Naive B cell (primary cell): ENCODE results near the gene GPR35. TPM values are rescaled to one million over a fixed set of nuclear protein-coding genes. Genes with fewer than 3 reads are reported as not detected.

ENCODE experiments used
- ATAC-seq, 2 donors: fragments of 150-1000 bp; cut with Tn5 transposase; 2 replicates each; pipeline ENCODE4 v1.10.0; 2021; ENCODE audit warnings: low read depth in 2 of 2, mild to moderate bottlenecking in 2 of 2, moderate library complexity in 2 of 2
- DNase-seq: peaks from one replicate; pipeline ENCODE4 v3.0.0; 2022
- H3K27ac Mint-ChIP-seq, 6 donors: one replicate each; pipeline ENCODE4 v1.8.0; 2020 to 2022; ENCODE audit warnings: mild to moderate bottlenecking in 6 of 6, mixed read lengths in 6 of 6, moderate library complexity in 5 of 6, inconsistent platforms in 2 of 6
- H3K27me3 Mint-ChIP-seq, 3 donors: one replicate each; pipeline ENCODE4 v1.8.0; 2021 to 2022; ENCODE audit warnings: mixed read lengths in 3 of 3, mild to moderate bottlenecking in 1 of 3
- H3K36me3 Mint-ChIP-seq, 2 donors: one replicate each; pipeline ENCODE4 v1.8.0; 2020 to 2022; ENCODE audit warnings: mixed read lengths in 2 of 2, inconsistent platforms in 1 of 2, mild to moderate bottlenecking in 1 of 2
- H3K4me1 Mint-ChIP-seq, 3 donors: one replicate each; pipeline ENCODE4 v1.8.0; 2020 to 2022; ENCODE audit warnings: mixed read lengths in 3 of 3, inconsistent platforms in 1 of 3, mild to moderate bottlenecking in 1 of 3, moderate library complexity in 1 of 3
- H3K4me3 Mint-ChIP-seq, 8 donors: one replicate each; pipeline ENCODE4 v1.8.0; 2020 to 2022; ENCODE audit warnings: mild to moderate bottlenecking in 8 of 8, mixed read lengths in 8 of 8, moderate library complexity in 8 of 8, inconsistent platforms in 2 of 8
- H3K9me3 Mint-ChIP-seq, 7 donors: one replicate each; pipeline ENCODE4 v1.8.0; 2020 to 2022; ENCODE audit warnings: mixed read lengths in 7 of 7, mild to moderate bottlenecking in 5 of 7, inconsistent platforms in 2 of 7, moderate library complexity in 1 of 7
- polyA plus RNA-seq, 6 donors: library from polyadenylated mRNA; unstranded; fragments of 300-500 nt; fragmentation: Illumina TruSeq; gene quantifications; one replicate each; pipeline ENCODE4 v1.2.3, GENCODE V29; 2021; ENCODE audit warnings: low read depth in 6 of 6

The GPR35 gene
- polyA plus RNA-seq, 6 donors from 2014 or later, result 0.54 to 2.9 (median 0.82) TPM; not detected in 1

DNA sequence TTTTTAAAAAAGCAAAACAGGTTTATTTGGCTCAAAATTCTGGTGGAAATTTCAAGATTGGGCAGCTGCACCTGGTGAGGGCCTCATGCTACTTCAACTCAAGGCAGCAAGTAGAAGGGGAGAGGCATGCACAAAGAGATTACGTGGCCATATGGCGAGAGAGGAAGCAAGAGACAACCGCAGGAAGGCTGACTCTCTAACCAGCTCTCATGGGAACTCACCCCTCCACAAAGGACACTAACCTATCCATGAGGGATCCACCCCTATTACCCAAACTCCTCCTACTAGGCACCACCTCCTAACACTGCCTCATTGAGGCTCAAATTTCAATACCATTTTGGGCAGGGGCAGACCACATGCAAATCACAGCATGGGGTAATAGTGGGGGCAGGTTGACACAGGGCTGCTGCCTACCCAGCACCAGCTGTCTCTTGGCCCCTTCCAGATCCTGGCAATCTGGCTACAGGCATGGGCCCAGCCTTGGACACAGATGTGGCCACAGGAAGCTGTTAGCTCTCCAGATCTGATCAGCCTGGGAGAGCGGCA lies 40.7 kb upstream of the GPR35 start:
- Mint-ChIP-seq H3K4me1 (peaks cover 63 to 77% (median 73%) of the 10 kb centered on the region in 3 donors), H3K27me3 (no peaks in the 10 kb centered on the region), H3K9me3 (peaks cover 0 to 5% (median 0%) of the 10 kb centered on the region in 7 donors), H3K36me3 (peaks cover 0 to 18% of the 10 kb centered on the region in 2 donors), H3K27ac (peak overlapping the region in 4 of 6 donors; percentile 85 to 99 (median 96)), H3K4me3 (peak overlapping the region; percentile 92 to 99 (median 95))
- peak in 1 of 2 donors; percentile 5 for ATAC-seq
- DNase-seq, result peak; percentile 29

DNA sequence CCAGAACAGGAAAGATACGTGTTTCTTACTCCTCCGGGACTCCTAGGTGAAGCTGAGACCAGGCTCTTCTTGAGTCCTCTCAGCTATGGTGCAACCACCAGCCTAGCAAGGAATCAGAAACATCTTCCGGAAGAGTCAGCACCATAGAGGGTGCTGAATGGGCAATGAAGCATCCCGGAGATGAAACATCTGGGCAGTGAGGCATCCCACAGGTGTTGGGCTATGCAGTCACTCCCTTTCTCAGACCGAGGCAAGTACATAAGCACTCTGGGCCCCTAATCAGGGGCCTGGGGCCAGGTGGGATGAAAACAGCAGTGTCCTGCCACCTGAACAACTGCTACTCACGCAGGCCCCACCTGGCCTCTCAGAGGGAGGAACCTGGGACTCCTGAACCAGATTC lies 40.2 kb upstream of the GPR35 start:
- ATAC-seq (peak in 1 of 2 donors; percentile 17), DNase-seq (peak; percentile 32)
- Mint-ChIP-seq H3K4me1 (peaks cover 57 to 71% (median 68%) of the 10 kb centered on the region in 3 donors), H3K4me3 (peak overlapping the region; percentile 92 to 99 (median 95)), H3K27ac (peak overlapping the region in 5 of 6 donors; percentile 93 to 99 (median 99)), H3K9me3 (peaks cover 0 to 5% (median 0%) of the 10 kb centered on the region in 7 donors), H3K27me3 (no peaks in the 10 kb centered on the region), H3K36me3 (peaks cover 0 to 16% of the 10 kb centered on the region in 2 donors)

DNA sequence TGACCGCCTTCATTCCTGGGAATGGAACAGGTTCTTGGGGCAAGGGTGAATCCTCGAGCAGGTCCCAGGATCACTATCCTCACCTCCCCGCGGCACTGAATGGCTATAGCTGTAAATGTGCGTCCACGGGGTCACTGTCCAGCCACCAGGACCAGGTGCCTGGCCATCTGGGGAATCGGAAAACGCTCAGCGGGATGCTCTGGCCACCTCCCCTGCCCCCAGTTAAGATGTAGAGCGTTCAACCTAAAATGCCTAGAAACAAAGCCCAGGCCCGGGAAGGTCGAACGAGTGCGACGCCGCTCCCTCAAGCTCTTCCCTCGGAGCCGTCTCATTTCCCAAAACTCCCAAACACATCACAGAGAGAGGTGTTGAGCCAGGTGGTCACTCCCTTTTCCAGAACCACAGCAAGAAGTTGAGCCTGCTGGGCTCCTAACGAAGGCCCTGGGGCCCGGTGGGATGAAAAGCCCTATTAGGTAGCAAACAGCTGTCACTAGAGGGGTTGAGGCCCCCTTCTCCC lies 39.5 kb upstream of the GPR35 start:
- Mint-ChIP-seq H3K4me3 (peak overlapping the region; percentile 92 to 99 (median 95)), H3K36me3 (peaks cover 0 to 9% of the 10 kb centered on the region in 2 donors), H3K9me3 (peaks cover 0 to 4% (median 0%) of the 10 kb centered on the region in 7 donors), H3K27me3 (no peaks in the 10 kb centered on the region), H3K27ac (peak overlapping the region; percentile 98 to 99 (median 99)), H3K4me1 (peaks cover 51 to 66% (median 61%) of the 10 kb centered on the region in 3 donors)
- DNase-seq, result no peak
- no peak for ATAC-seq

DNA sequence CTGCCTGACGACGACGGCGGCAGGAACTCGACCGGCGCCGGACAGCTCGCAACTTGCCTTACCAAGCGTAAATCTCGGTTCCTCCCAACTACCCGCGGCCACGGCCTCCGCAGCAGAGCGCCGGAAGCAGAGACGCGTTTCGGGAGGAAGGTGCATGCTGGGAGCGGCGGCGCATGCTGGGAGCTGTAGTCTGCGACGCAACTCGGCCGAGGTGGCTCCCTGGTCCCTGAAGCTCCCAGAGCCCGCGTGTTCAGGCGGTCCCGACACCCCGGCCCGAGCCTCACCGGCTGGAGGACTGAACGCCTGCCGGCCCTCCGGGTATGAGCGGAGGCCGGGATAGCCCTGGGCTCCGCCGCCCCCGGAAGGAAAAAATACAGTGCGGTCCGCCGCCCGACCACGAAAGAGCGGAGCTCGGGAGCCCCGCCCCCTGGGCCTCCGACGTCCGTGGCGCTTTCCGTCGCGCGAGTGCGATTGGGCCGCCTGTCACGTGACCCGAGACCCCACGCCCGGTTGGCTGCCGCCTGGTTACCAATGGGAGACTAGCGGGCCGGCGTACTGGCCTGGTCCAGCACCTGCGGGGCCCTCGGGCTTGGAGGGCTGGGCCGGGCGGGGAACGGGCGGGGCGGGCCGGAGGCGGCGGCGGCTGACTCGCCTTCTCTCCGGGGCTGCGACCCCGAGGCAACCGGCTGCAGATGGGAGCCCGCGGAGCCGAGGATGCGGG lies 38.9 kb upstream of the GPR35 start, which contains the start of gene CAPN10:
Gene CAPN10 (plus strand): TSS at position 537 of the 721 bp plus-strand sequence. CDS start 178 bp downstream, at position 715.
- Mint-ChIP-seq H3K36me3 (peaks cover 0 to 6% of the 10 kb centered on the region in 2 donors), H3K27me3 (no peaks in the 10 kb centered on the region), H3K4me1 (peaks cover 51 to 63% (median 62%) of the 10 kb centered on the region in 3 donors), H3K9me3 (peaks cover 0 to 2% (median 0%) of the 10 kb centered on the region in 7 donors), H3K27ac (peak within 1 kb of the TSS; percentile 98 to 99 (median 99)), H3K4me3 (peak within 1 kb of the TSS; percentile 92 to 99 (median 95))
- DNase-seq, result peak; percentile 98
- peak; percentile 81 to 85 for ATAC-seq

DNA sequence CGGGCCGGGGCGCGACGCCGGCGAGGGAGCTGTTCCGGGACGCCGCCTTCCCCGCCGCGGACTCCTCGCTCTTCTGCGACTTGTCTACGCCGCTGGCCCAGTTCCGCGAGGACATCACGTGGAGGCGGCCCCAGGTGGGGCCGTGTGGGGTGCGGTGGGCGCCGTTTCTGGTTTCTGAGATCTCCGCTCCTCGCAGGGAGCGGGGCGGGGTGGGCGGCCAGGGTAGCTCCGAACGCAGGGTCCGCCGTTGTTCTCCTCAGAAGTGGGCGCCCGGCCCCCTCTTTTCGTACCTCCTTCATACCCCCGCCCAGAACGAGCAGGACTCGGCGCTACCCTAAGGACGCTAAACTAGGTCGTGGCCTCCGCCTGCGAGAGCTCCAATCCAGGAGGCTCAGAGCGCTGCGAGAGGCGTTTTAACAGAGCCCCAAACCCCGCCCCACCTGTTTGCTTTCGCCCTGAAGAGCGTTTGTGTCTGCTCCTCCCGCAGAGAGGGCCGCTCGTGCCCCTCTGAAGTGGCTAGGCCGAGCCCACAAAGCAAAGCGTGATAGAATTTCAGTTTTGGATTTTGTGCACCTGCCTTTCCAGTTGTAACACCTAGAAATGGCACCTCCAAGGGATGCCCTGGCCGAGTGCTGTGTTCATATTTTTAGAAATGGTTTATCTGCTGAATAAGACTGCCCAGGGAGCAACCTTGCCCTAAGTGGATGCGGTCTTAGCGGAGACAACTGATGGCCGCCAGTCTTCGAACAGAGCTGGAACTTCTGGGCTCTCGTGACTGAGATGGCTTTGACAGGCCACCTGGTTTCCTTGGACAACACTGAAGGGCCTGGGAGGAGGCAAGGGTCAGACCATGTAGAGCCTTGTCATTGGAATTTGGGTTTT lies 38.1 kb upstream of the GPR35 start:
- H3K9me3 Mint-ChIP-seq, result no peaks in the 10 kb centered on the region
- peaks cover 50 to 61% (median 55%) of the 10 kb centered on the region in 3 donors for H3K4me1 Mint-ChIP-seq
- DNase-seq (no peak), ATAC-seq (peak; percentile 12 to 17)
- H3K36me3 Mint-ChIP-seq, result peaks cover 0 to 7% of the 10 kb centered on the region in 2 donors
- peak overlapping the region; percentile 89 to 98 (median 94) for H3K4me3 Mint-ChIP-seq
- no peaks in the 10 kb centered on the region for H3K27me3 Mint-ChIP-seq
- peak overlapping the region; percentile 9 to 99 (median 66) for H3K27ac Mint-ChIP-seq

DNA sequence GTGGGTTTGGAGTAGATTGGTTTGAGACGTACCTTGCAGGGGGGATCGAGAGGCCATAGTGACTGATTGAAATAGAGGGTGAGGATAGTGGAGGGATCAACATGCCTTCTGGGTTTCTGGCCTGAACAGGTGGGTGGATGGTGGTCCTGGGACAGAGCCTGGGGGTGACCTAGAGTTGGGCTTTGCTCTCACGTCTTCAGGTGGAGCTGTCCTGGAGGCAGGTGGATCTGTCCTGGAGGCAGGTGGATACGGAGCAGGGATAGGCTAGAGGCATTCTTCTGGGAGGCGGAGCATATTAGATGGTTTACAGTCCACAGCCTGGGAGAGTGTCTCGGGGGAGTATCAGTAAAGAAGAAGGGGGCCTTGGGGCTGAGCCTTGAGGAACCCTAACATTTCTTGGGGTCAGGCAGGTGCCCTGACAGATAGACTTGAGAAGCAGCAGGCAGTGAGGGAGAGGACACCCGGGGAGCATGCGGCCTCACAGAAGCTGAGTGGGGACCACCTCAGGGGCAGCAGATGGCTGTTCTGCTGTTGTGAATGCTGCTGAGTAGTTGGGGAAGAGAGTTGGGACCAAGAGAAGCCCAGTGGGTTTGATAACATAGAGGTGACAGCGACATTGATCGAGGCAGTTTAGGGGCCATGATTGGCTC lies 37.1 kb upstream of the GPR35 start:
- Mint-ChIP-seq H3K27ac (peak overlapping the region in 5 of 6 donors; percentile 10 to 99 (median 79)), H3K27me3 (no peaks in the 10 kb centered on the region), H3K9me3 (no peaks in the 10 kb centered on the region), H3K4me1 (peaks cover 43 to 51% (median 49%) of the 10 kb centered on the region in 3 donors), H3K4me3 (peak overlapping the region; percentile 89 to 98 (median 94)), H3K36me3 (peaks cover 0 to 7% of the 10 kb centered on the region in 2 donors)
- DNase-seq, result no peak
- ATAC-seq, result no peak

DNA sequence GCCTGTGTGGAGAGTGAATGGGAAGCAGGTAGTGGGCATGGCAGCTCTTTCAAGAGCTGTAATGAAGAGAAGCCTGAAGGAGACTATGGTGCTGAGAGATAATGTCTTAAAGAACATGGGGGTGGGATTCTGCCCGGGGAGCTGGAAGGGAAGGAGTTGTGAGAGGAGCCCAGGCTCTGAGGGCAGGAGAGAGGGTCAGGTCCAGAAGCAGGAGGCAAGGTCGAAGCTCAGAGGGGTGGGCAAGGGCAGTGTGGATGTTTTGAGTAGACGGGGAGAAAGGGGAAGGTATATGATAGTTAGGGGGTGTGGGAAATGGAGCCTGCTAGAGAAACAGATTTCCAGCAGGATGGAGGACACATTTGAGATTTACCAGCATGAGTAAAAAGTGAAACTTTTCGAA lies 36.6 kb upstream of the GPR35 start:
- ATAC-seq (no peak), DNase-seq (no peak)
- Mint-ChIP-seq H3K4me1 (peaks cover 40 to 50% (median 45%) of the 10 kb centered on the region in 3 donors), H3K36me3 (peaks cover 0 to 7% of the 10 kb centered on the region in 2 donors), H3K4me3 (peak overlapping the region in 5 of 8 donors; percentile 51 to 98 (median 90)), H3K9me3 (no peaks in the 10 kb centered on the region), H3K27ac (peak overlapping the region in 3 of 6 donors; percentile 79 to 99 (median 80)), H3K27me3 (no peaks in the 10 kb centered on the region)

DNA sequence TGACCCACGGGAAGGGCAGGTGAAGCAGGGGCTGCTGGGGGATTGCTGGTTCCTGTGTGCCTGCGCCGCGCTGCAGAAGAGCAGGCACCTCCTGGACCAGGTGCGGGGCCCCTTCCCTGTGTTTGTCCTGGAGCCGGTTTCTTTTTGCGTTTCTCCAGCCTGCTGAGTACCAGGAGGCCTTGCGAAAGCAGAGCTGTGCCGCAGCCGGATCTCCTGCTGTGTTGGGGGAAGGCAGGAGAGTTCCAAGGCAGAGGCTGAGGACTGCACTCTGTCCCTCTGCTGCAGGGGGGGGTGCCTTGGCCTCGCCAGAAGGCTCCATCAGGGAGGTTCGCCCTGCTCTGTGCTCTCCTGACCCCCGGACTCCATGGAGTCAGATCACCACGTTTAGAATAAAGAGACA lies 35.9 kb upstream of the GPR35 start:
- no peak for ATAC-seq
- Mint-ChIP-seq H3K4me3 (peak overlapping the region in 2 of 8 donors; percentile 24 to 50), H3K4me1 (peaks cover 38 to 47% (median 39%) of the 10 kb centered on the region in 3 donors), H3K27ac (peak overlapping the region in 1 of 6 donors; percentile 44), H3K36me3 (peaks cover 0 to 7% of the 10 kb centered on the region in 2 donors), H3K27me3 (no peaks in the 10 kb centered on the region), H3K9me3 (no peaks in the 10 kb centered on the region)
- no peak for DNase-seq

DNA sequence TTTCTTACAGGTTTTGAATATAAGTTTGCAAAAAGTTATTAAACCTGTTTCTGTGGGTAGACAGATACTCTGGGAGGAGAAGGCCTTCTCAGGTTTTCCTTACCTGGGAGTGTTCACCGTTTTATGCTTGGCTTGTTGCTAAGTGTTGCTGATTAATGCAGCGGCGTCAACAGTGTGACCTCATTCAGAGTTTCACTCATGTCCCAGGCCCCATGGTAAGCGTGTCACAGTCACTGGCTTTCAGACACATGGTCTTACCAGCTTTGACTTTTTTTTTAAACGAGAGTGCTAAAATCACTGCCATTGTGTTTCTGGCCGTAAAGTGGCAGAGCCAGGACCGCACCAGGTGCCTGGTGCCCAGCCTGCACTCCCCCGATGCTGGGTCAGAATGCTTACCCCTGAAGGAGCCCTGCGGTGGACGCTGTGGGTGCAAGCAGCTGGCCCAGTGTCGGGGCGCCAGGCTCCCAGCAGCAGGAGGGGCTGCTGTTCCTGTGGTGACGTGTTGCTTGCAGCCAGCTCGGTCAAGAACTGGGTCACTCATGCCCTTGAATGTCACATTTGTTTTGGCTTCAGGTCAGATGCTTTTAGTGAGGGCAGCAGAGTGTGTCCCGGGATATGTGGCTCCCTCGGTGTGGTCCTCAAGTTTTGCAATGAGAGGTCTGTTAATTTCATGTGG lies 35.3 kb upstream of the GPR35 start:
- Mint-ChIP-seq H3K9me3 (no peaks in the 10 kb centered on the region), H3K27ac (no peak overlapping the region), H3K27me3 (no peaks in the 10 kb centered on the region), H3K4me3 (peak overlapping the region in 3 of 8 donors; percentile 24 to 50 (median 40)), H3K4me1 (peaks cover 32 to 41% (median 33%) of the 10 kb centered on the region in 3 donors), H3K36me3 (peaks cover 0 to 7% of the 10 kb centered on the region in 2 donors)
- ATAC-seq, result no peak
- no peak for DNase-seq

DNA sequence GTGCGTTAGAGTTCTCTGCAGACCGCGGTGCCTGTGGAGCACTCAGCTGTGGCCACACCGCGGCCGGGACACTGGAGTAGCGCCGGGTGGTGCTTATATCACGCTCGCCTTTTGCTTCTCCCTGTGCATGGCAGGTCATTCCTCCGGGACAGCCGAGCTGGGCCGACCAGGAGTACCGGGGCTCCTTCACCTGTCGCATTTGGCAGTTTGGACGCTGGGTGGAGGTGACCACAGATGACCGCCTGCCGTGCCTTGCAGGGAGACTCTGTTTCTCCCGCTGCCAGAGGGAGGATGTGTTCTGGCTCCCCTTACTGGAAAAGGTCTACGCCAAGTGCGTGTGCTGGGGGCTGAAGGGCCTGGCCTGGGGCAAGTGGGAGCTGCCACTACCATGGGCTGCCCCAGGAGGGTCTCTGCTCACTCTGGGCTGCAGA lies 34.6 kb upstream of the GPR35 start:
- no peaks in the 10 kb centered on the region for H3K27me3 Mint-ChIP-seq
- no peak overlapping the region for H3K4me3 Mint-ChIP-seq
- H3K9me3 Mint-ChIP-seq, result no peaks in the 10 kb centered on the region
- peaks cover 0 to 7% of the 10 kb centered on the region in 2 donors for H3K36me3 Mint-ChIP-seq
- DNase-seq (no peak), ATAC-seq (no peak)
- no peak overlapping the region for H3K27ac Mint-ChIP-seq
- H3K4me1 Mint-ChIP-seq, result peaks cover 26 to 35% (median 29%) of the 10 kb centered on the region in 3 donors

DNA sequence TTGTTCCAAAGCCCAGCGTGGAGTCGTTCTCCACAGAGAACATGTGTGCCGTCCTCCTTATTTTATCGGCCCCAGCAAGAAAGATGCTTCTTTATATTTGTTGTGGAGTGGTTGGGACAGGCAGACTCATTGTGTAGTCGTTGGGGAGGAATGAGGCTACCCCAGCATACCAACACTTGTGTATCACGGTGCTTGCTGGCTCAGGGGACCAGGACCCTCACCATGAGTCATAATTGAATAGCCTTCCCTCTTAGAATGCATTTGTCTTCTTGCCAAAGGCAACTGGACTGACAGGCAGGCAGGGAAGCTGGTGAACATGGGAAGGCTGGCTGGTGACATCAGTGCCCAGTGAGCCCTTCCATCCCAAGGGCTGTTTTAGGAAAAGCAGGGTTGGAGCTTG lies 34.1 kb upstream of the GPR35 start:
- no peak for ATAC-seq
- Mint-ChIP-seq H3K4me3 (peak overlapping the region in 1 of 8 donors; percentile 40), H3K27ac (no peak overlapping the region), H3K4me1 (peaks cover 22 to 30% (median 24%) of the 10 kb centered on the region in 3 donors), H3K36me3 (peaks cover 0 to 7% of the 10 kb centered on the region in 2 donors), H3K27me3 (no peaks in the 10 kb centered on the region), H3K9me3 (no peaks in the 10 kb centered on the region)
- DNase-seq, result no peak

DNA sequence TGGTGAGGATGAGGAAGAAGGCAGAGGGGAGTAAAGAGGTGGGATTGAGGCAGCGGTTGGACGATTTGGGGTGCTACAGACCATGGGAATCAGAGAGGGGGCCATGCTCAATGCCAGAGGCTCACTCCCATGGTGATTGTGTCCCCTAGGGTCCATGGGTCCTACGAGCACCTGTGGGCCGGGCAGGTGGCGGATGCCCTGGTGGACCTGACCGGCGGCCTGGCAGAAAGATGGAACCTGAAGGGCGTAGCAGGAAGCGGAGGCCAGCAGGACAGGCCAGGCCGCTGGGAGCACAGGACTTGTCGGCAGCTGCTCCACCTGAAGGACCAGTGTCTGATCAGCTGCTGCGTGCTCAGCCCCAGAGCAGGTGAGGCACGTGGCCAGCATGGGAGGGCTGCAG lies 33.5 kb upstream of the GPR35 start:
- DNase-seq (no peak), ATAC-seq (no peak)
- Mint-ChIP-seq H3K4me3 (no peak overlapping the region), H3K4me1 (peaks cover 22 to 30% (median 24%) of the 10 kb centered on the region in 3 donors), H3K27ac (no peak overlapping the region), H3K36me3 (peaks cover 0 to 7% of the 10 kb centered on the region in 2 donors), H3K27me3 (no peaks in the 10 kb centered on the region), H3K9me3 (no peaks in the 10 kb centered on the region)
